Measurements from ENCODE around the gene MAP3K12. TPM values are rescaled to one million over a fixed set of nuclear protein-coding genes. Genes with fewer than 3 reads are reported as not detected.

The MAP3K12 gene
- total RNA-seq, 3 donors from 2014 or later (not counting 1 experiment from before 2014, with no cell fraction given), result 15.3 to 21.8 (median 21.8) TPM

DNA sequence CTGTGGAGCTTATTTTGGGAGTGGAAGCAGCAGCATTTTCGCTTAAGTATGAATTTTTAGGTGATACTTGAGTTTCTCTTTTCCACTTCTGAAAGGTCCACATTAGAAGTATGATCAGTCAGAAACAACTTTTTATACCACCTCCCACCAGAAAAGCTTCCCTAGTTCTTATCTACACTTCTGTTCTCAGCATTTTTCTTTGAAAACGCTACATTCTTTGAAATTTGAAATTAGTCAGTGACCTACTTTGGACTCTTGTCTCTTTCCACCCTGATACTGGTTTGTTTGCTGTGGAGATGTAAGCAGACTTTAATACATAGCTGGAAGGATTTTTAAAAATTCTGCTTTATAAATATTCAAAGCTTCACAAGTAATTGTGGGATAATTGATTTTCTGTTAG lies 25.2 kb downstream of the MAP3K12 start:
- Mint-ChIP-seq H3K4me3 (no peak overlapping the region), H3K36me3 (peaks cover 12% of the 10 kb centered on the region), H3K4me1 (peaks cover 41 to 43% of the 10 kb centered on the region in 2 donors), H3K9me3 (no peaks in the 10 kb centered on the region), H3K27me3 (ENCODE audit: low read depth in 2 of 2) (no peaks in the 10 kb centered on the region), H3K27ac (peak overlapping the region; percentile 43 to 67)
- intact Hi-C loops (cut with micrococcal nuclease), result no loop called here
- Histone ChIP-seq H3K4me3 (ENCODE audit: low read length) (no peak overlapping the region), H3K9me3 (ENCODE audit: control insufficient read depth, insufficient read depth, low read length) (no peaks in the 10 kb centered on the region), H3K36me3 (ENCODE audit: control insufficient read depth, insufficient read depth, low read length) (peaks cover 88% of the 10 kb centered on the region), H3K27ac (ENCODE audit: low read length) (no peak overlapping the region), H3K4me1 (ENCODE audit: control insufficient read depth, insufficient read depth, low read length) (no peaks in the 10 kb centered on the region), H3K27me3 (ENCODE audit: control insufficient read depth, insufficient read depth, low read length) (no peaks in the 10 kb centered on the region)
- ATAC-seq (no peak), DNase-seq (no peak)
- 69% methylated on average over 2 of the region's 2 CpGs for WGBS (ENCODE audit: insufficient coverage)
- TF ChIP-seq, protein P1, sequence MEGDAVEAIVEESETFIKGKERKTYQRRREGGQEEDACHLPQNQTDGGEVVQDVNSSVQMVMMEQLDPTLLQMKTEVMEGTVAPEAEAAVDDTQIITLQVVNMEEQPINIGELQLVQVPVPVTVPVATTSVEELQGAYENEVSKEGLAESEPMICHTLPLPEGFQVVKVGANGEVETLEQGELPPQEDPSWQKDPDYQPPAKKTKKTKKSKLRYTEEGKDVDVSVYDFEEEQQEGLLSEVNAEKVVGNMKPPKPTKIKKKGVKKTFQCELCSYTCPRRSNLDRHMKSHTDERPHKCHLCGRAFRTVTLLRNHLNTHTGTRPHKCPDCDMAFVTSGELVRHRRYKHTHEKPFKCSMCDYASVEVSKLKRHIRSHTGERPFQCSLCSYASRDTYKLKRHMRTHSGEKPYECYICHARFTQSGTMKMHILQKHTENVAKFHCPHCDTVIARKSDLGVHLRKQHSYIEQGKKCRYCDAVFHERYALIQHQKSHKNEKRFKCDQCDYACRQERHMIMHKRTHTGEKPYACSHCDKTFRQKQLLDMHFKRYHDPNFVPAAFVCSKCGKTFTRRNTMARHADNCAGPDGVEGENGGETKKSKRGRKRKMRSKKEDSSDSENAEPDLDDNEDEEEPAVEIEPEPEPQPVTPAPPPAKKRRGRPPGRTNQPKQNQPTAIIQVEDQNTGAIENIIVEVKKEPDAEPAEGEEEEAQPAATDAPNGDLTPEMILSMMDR (IDR thresholded peaks at IDR 0.05), result no peak

DNA sequence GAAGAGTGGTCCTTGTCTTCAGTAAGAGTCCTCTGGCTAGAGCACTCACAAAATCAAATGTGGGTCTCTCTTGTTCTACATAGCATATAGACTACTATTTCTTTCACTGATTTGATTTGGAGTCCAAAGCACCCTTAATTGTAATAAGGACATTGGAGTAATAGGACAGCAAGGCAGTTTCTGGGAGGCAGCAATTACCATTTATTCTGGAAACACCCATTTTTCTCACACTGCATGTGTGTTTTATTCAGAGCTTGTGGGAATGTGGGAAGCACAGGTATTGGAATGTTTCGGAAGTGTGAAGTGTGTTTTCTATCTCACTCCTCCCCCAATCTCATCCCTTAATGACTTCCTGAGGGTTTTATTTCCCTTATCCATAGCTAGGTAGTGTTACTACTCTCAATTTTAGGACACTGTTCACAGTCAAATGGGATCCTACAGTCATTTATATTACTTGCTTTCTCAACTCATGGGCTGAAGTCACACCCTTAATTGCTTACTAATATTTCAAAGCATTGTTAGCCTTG lies 27.1 kb downstream of the MAP3K12 start:
- Histone ChIP-seq H3K4me1 (ENCODE audit: control insufficient read depth, insufficient read depth, low read length) (no peaks in the 10 kb centered on the region), H3K9me3 (ENCODE audit: control insufficient read depth, insufficient read depth, low read length) (no peaks in the 10 kb centered on the region), H3K27ac (ENCODE audit: low read length) (no peak overlapping the region), H3K4me3 (ENCODE audit: low read length) (no peak overlapping the region), H3K27me3 (ENCODE audit: control insufficient read depth, insufficient read depth, low read length) (no peaks in the 10 kb centered on the region), H3K36me3 (ENCODE audit: control insufficient read depth, insufficient read depth, low read length) (peaks cover 92% of the 10 kb centered on the region)
- no peaks in the 10 kb centered on the region for H3K9me3 Mint-ChIP-seq
- H3K4me3 Mint-ChIP-seq, result no peak overlapping the region
- ATAC-seq, result no peak
- no CpG with 5 or more reads among the region's 1 CpG for WGBS (ENCODE audit: insufficient coverage)
- intact Hi-C loops (cut with micrococcal nuclease), result no loop called here
- no peaks in the 10 kb centered on the region for H3K27me3 Mint-ChIP-seq (ENCODE audit: low read depth in 2 of 2)
- peaks cover 26% of the 10 kb centered on the region for H3K36me3 Mint-ChIP-seq
- TF ChIP-seq, protein P1 (IDR thresholded peaks at IDR 0.05), result no peak
- H3K4me1 Mint-ChIP-seq, result peaks cover 38 to 51% of the 10 kb centered on the region in 2 donors
- no peak for DNase-seq
- H3K27ac Mint-ChIP-seq, result peak overlapping the region; percentile 54 to 74

DNA sequence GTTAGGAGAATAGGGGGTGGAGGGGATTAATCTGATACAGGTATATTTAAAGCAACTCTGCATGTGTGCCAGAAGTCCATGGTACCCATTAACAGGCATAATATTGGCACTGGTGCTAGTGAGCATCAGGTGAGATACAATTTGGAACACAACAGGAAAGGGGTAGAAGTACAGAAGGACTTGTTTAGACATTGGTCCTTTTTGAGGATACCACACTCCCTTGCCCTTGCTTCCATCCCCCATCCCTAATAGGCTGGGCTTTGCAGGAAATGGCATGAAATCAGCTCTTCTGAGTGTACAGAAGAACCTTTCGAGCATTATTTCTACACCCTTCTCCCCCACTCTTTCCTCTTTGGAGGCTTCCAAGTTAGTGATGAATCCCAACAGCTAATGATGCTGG lies 31.0 kb downstream of the MAP3K12 start:
- no peak for ATAC-seq
- Mint-ChIP-seq H3K4me1 (peaks cover 35 to 42% of the 10 kb centered on the region in 2 donors), H3K36me3 (peaks cover 46% of the 10 kb centered on the region), H3K9me3 (no peaks in the 10 kb centered on the region), H3K4me3 (no peak overlapping the region), H3K27me3 (ENCODE audit: low read depth in 2 of 2) (no peaks in the 10 kb centered on the region), H3K27ac (peak overlapping the region in 1 of 2 donors; percentile 67)
- TF ChIP-seq, protein P1 (IDR thresholded peaks at IDR 0.05), result no peak
- intact Hi-C loops (cut with micrococcal nuclease), result no loop called here
- Histone ChIP-seq H3K4me3 (ENCODE audit: low read length) (no peak overlapping the region), H3K9me3 (ENCODE audit: control insufficient read depth, insufficient read depth, low read length) (no peaks in the 10 kb centered on the region), H3K27me3 (ENCODE audit: control insufficient read depth, insufficient read depth, low read length) (no peaks in the 10 kb centered on the region), H3K27ac (ENCODE audit: low read length) (no peak overlapping the region), H3K36me3 (ENCODE audit: control insufficient read depth, insufficient read depth, low read length) (peaks cover 92% of the 10 kb centered on the region), H3K4me1 (ENCODE audit: control insufficient read depth, insufficient read depth, low read length) (no peaks in the 10 kb centered on the region)
- WGBS (ENCODE audit: insufficient coverage), result 100% methylated on average over 1 of the region's 1 CpG
- no peak for DNase-seq

DNA sequence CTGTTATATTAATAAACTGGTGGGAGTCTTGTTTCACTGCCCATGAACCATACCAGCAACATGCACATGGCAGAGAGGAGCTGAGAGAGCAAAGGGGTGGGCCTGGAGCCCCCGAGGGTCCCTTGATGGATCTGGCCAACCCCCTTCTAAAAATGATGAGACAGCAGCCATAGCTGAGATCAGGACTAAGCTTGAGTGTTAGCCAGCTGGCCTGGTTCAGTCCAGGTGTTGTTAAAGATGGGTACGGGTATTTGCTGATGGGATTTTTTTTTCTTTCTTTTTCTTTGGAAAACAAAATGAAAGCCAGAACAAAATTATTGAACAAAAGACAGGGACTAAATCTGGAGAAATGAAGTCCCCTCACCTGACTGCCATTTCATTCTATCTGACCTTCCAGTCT lies 31.4 kb downstream of the MAP3K12 start:
- Histone ChIP-seq H3K27me3 (ENCODE audit: control insufficient read depth, insufficient read depth, low read length) (no peaks in the 10 kb centered on the region), H3K4me1 (ENCODE audit: control insufficient read depth, insufficient read depth, low read length) (no peaks in the 10 kb centered on the region), H3K36me3 (ENCODE audit: control insufficient read depth, insufficient read depth, low read length) (peaks cover 94% of the 10 kb centered on the region), H3K4me3 (ENCODE audit: low read length) (no peak overlapping the region), H3K9me3 (ENCODE audit: control insufficient read depth, insufficient read depth, low read length) (no peaks in the 10 kb centered on the region), H3K27ac (ENCODE audit: low read length) (no peak overlapping the region)
- H3K27me3 Mint-ChIP-seq (ENCODE audit: low read depth in 2 of 2), result no peaks in the 10 kb centered on the region
- peaks cover 35 to 42% of the 10 kb centered on the region in 2 donors for H3K4me1 Mint-ChIP-seq
- peaks cover 47% of the 10 kb centered on the region for H3K36me3 Mint-ChIP-seq
- DNase-seq (no peak), ATAC-seq (no peak)
- no peaks in the 10 kb centered on the region for H3K9me3 Mint-ChIP-seq
- intact Hi-C loops (cut with micrococcal nuclease), result no loop called here
- TF ChIP-seq, protein P1 (IDR thresholded peaks at IDR 0.05), result no peak
- H3K4me3 Mint-ChIP-seq, result no peak overlapping the region
- 100% methylated on average over 2 of the region's 2 CpGs for WGBS (ENCODE audit: insufficient coverage)
- peak overlapping the region in 1 of 2 donors; percentile 67 for H3K27ac Mint-ChIP-seq

Measured in natural killer cell (primary cell).